Esophagus muscularis mucosa (tissue), 4 donors: ENCODE results near the gene PHB1. TPM values are rescaled to one million over a fixed set of nuclear protein-coding genes. Genes with fewer than 3 reads are reported as not detected.

ENCODE experiments used
- DNase-seq: peaks from one replicate; pipeline ENCODE4 v3.0.0-alpha.2; 2017; ENCODE audit errors: extremely low spot score
- H3K27ac ChIP-seq, 4 donors: fragments of 200-600 bp; sonication (generic); replicated peaks in 1 of 4; 1 replicate in 3 of 4; 2 replicates in 1 of 4; pipeline ENCODE4 v1.5.1; 2016 to 2019; ENCODE audit warnings: mild to moderate bottlenecking in 1 of 4
- H3K27me3 ChIP-seq, 4 donors: fragments of 200-600 bp; sonication (generic); one replicate each; pipeline versions ENCODE4 v1.5.1 to v1.6.0; 2016 to 2019
- H3K36me3 ChIP-seq, 4 donors: fragments of 200-600 bp; sonication (generic); one replicate each; pipeline ENCODE4 v1.5.1; 2016 to 2019
- H3K4me1 ChIP-seq, 4 donors: fragments of 200-600 bp; sonication (generic); one replicate each; pipeline ENCODE4 v1.5.1; 2016 to 2019
- H3K4me3 ChIP-seq, 4 donors: fragments of 200-600 bp; sonication (generic); 1 replicate in 2 of 4; 2 replicates in 2 of 4; pipeline ENCODE4 v1.5.1; 2016 to 2019; ENCODE audit warnings: mild to moderate bottlenecking in 4 of 4, moderate library complexity in 1 of 4
- H3K9me3 ChIP-seq, 4 donors: fragments of 200-600 bp; sonication (generic); 1 replicate in 3 of 4; 2 replicates in 1 of 4; pipeline ENCODE4 v1.5.1; 2016 to 2019
- CTCF ChIP-seq, 3 experiments: fragments of 200-600 bp in 2 of 3; fragments of 450-650 bp in 1 of 3; sonication (generic) in 2 of 3; IDR thresholded peaks; one replicate each; pipeline ENCODE4 v1.5.1; 2017 to 2019; ENCODE audit warnings: antibody characterized with exemption in 3 of 3, mild to moderate bottlenecking in 2 of 3, moderate library complexity in 1 of 3
- EP300 ChIP-seq: sonication (generic); formaldehyde crosslinking; IDR thresholded peaks from one replicate; pipeline ENCODE4 v1.6.1; 2017; ENCODE audit warnings: antibody characterized with exemption
- POLR2A ChIP-seq: fragments of 450-650 bp; IDR thresholded peaks from one replicate; pipeline ENCODE4 v1.6.1; 2017; ENCODE audit warnings: antibody characterized with exemption, moderate library complexity, mild to moderate bottlenecking, low read depth
- POLR2AphosphoS5 ChIP-seq, 2 donors: sonication (generic); formaldehyde crosslinking; IDR thresholded peaks; one replicate each; pipeline ENCODE4 v1.6.1; 2017; ENCODE audit warnings: antibody characterized with exemption in 2 of 2
- WGBS: methylation state at CpG from one replicate; pipeline ENCODE4 v1.1.5; 2018; 5-methylcytosine and 5-hydroxymethylcytosine counted together
- intact Hi-C: fragments of 100-400 bp; cut with DNase I; formaldehyde crosslinking; loops from one replicate; pipeline ENCODE4 v1.15.1; 2023
- total RNA-seq, 4 donors: library from RNA; depleted of rRNA; stranded (reverse); fragments of >200 nt; gene quantifications; one replicate each; pipeline versions ENCODE4 v1.1.0 to v1.2.1, GENCODE V29; 2016

Gene PHB1
- 100 to 1,000 TPM in 1 of 4 donors, 10 to 100 TPM in 3; 75.6 to 101 (median 95.6) TPM for total RNA-seq

- H3K27ac ChIP-seq = peak within 1 kb of the TSS in 3 of 4 donors; percentile 58 to 72 (median 60)
- intact Hi-C loops = loop anchor here (10.0 kb wide), 1 partner anchor 290 kb away; the partner anchor contains the start of gene SLC35B1
- H3K4me3 ChIP-seq = peak within 1 kb of the TSS; percentile 81 to 89 (median 87)
- TF ChIP-seq EP300 (no peak), POLR2AphosphoS5 (IDR thresholded peaks at IDR 0.05) (peak; percentile 62 to 88), POLR2A (no peak), CTCF (IDR thresholded peaks at IDR 0.05) (no peak)
- no peaks in the 10 kb centered on the region for H3K9me3 ChIP-seq
- peaks cover 12 to 23% (median 19%) of the 10 kb centered on the region in 4 donors for H3K4me1 ChIP-seq
- WGBS = under 1% methylated on average over 29 of the region's 30 CpGs
- H3K27me3 ChIP-seq = no peaks in the 10 kb centered on the region
- peaks cover 21 to 35% (median 33%) of the 10 kb centered on the region in 4 donors for H3K36me3 ChIP-seq
- peak; percentile 98 for DNase-seq
Measured at GRCh38 chr17:49414622-49415350, at the start of gene PHB1. TSS of gene PHB1 (minus strand) at chr17:49414882. CDS start at chr17:49413264, 1,618 bp downstream.

- intact Hi-C loops = no loop called here
Measured at GRCh38 chr17:49464049-49464448, 49.4 kb upstream of the PHB1 start.

GRCh38 chr17:49461580-49461979 is 46.9 kb upstream of the PHB1 start:
- 58% methylated on average over 2 of the region's 2 CpGs for WGBS

More at GRCh38 chr17:49464049-49464448, 49.4 kb upstream of the PHB1 start:
- WGBS = 69% methylated on average over 2 of the region's 2 CpGs
- H3K27ac ChIP-seq = no peak overlapping the region
- no peak for DNase-seq
- H3K27me3 ChIP-seq = peaks cover 0 to 67% (median under 1%) of the 10 kb centered on the region in 4 donors
- no peak for TF ChIP-seq CTCF (IDR thresholded peaks at IDR 0.05)
- TF ChIP-seq POLR2AphosphoS5 (IDR thresholded peaks at IDR 0.05) = no peak
- no peak for TF ChIP-seq EP300
- no peaks in the 10 kb centered on the region for H3K36me3 ChIP-seq
- H3K9me3 ChIP-seq = peaks cover 0 to 13% (median 7%) of the 10 kb centered on the region in 4 donors
- H3K4me1 ChIP-seq = no peaks in the 10 kb centered on the region
- H3K4me3 ChIP-seq = no peak overlapping the region

GRCh38 chr17:49460401-49460800 is 45.7 kb upstream of the PHB1 start:
- Histone ChIP-seq H3K4me3 (no peak overlapping the region), H3K27me3 (peaks cover 0 to 64% (median 0%) of the 10 kb centered on the region in 4 donors), H3K9me3 (peaks cover 0 to 13% (median 7%) of the 10 kb centered on the region in 4 donors), H3K36me3 (no peaks in the 10 kb centered on the region), H3K27ac (no peak overlapping the region), H3K4me1 (peaks cover 0 to 3% (median 0%) of the 10 kb centered on the region in 4 donors)
- WGBS = 87% methylated on average over 5 of the region's 7 CpGs
- TF ChIP-seq CTCF (IDR thresholded peaks at IDR 0.05) (no peak), POLR2A (no peak), POLR2AphosphoS5 (IDR thresholded peaks at IDR 0.05) (no peak)
- DNase-seq = no peak
- intact Hi-C loops = no loop called here

More at GRCh38 chr17:49461580-49461979, 46.9 kb upstream of the PHB1 start:
- DNase-seq = no peak
- H3K27me3 ChIP-seq = peaks cover 0 to 70% (median 0%) of the 10 kb centered on the region in 4 donors
- intact Hi-C loops = no loop called here
- H3K4me1 ChIP-seq = no peaks in the 10 kb centered on the region
- no peak overlapping the region for H3K4me3 ChIP-seq
- TF ChIP-seq EP300 (no peak), CTCF (IDR thresholded peaks at IDR 0.05) (no peak), POLR2AphosphoS5 (IDR thresholded peaks at IDR 0.05) (no peak), POLR2A (no peak)
- no peaks in the 10 kb centered on the region for H3K36me3 ChIP-seq
- H3K27ac ChIP-seq = no peak overlapping the region
- H3K9me3 ChIP-seq = peaks cover 0 to 13% (median 7%) of the 10 kb centered on the region in 4 donors
